Peyer's patch (tissue), 4 donors: Measurements from ENCODE around the gene ITPR1. TPM values are rescaled to one million over a fixed set of nuclear protein-coding genes. Genes with fewer than 3 reads are reported as not detected.
A peak's percentile ranks its signal among the peaks of the same experiment; 100 is the strongest.

Experiments
- DNase-seq, 3 donors: peaks; one replicate each; pipeline ENCODE4 v3.0.0-alpha.2; 2017 to 2019
- H3K27ac ChIP-seq, 4 donors: fragments of 200-600 bp; sonication (generic); one replicate each; pipeline ENCODE4 v1.5.1; 2016 to 2019
- H3K27me3 ChIP-seq, 2 donors: fragments of 200-600 bp; sonication (generic); one replicate each; pipeline ENCODE4 v1.5.1; 2019
- H3K36me3 ChIP-seq, 3 donors: fragments of 200-600 bp; sonication (generic); one replicate each; pipeline ENCODE4 v1.5.1; 2016 to 2019
- H3K4me1 ChIP-seq, 4 donors: fragments of 200-600 bp; sonication (generic); one replicate each; pipeline ENCODE4 v1.5.1; 2016 to 2019
- H3K4me3 ChIP-seq, 4 donors: fragments of 200-600 bp; sonication (generic); 1 replicate in 3 of 4; 2 replicates in 1 of 4; pipeline ENCODE4 v1.5.1; 2016 to 2019; ENCODE audit warnings: mild to moderate bottlenecking in 1 of 4
- H3K9me3 ChIP-seq, 4 donors: fragments of 200-600 bp; sonication (generic); one replicate each; pipeline ENCODE4 v1.5.1; 2016 to 2019; ENCODE audit warnings: mild to moderate bottlenecking in 1 of 4
- POLR2A ChIP-seq, 2 donors: fragments of 450-650 bp; IDR thresholded peaks; one replicate each; pipeline ENCODE4 v1.5.1; 2017; ENCODE audit warnings: antibody characterized with exemption in 2 of 2, mild to moderate bottlenecking in 2 of 2, moderate library complexity in 2 of 2
- total RNA-seq, 4 donors: library from RNA; depleted of rRNA; stranded (reverse); fragments of >200 nt; gene quantifications; one replicate each; pipeline ENCODE4 v1.1.0, GENCODE V29; 2016
- TF ChIP-seq, protein P1 (sequence below), 6 experiments: fragments of 450-650 bp in 4 of 6; fragments of 200-600 bp in 2 of 6; sonication (generic) in 1 of 6; IDR thresholded peaks; one replicate each; pipeline ENCODE4 v1.5.1; 2017 to 2019; ENCODE audit warnings: antibody characterized with exemption in 6 of 6, mild to moderate bottlenecking in 3 of 6, moderate library complexity in 1 of 6

ITPR1 gene
- total RNA-seq, 4 donors from 2014 or later = 13.3 to 142 (median 22.7) TPM

DNA sequence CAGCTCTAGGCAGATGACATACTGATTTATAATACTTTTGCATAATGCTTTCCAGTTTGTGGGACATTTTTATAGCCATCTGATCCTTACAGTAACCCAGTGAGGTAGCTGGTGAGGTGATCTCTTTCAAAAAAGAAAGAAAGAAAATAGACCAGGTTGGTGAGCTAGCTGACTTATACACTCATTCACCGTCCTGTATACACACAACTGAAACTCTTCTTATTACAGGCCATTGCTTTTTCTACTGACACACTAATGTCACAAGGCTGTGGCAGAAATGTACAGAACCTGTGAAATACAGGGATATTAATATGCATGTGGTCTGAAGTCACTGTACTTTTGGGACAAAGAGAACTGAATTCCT lies 335.9 kb downstream of the ITPR1 start:
- Histone ChIP-seq H3K9me3 (no peaks in the 10 kb centered on the region), H3K27ac (peak overlapping the region in 3 of 4 donors; percentile 11 to 89 (median 89)), H3K4me3 (no peak overlapping the region), H3K4me1 (peaks cover 14 to 52% (median 38%) of the 10 kb centered on the region in 4 donors), H3K27me3 (no peaks in the 10 kb centered on the region), H3K36me3 (no peaks in the 10 kb centered on the region)
- TF ChIP-seq POLR2A (IDR thresholded peaks at IDR 0.05) = no peak
- TF ChIP-seq, protein P1, sequence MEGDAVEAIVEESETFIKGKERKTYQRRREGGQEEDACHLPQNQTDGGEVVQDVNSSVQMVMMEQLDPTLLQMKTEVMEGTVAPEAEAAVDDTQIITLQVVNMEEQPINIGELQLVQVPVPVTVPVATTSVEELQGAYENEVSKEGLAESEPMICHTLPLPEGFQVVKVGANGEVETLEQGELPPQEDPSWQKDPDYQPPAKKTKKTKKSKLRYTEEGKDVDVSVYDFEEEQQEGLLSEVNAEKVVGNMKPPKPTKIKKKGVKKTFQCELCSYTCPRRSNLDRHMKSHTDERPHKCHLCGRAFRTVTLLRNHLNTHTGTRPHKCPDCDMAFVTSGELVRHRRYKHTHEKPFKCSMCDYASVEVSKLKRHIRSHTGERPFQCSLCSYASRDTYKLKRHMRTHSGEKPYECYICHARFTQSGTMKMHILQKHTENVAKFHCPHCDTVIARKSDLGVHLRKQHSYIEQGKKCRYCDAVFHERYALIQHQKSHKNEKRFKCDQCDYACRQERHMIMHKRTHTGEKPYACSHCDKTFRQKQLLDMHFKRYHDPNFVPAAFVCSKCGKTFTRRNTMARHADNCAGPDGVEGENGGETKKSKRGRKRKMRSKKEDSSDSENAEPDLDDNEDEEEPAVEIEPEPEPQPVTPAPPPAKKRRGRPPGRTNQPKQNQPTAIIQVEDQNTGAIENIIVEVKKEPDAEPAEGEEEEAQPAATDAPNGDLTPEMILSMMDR (IDR thresholded peaks at IDR 0.05) = no peak
- DNase-seq = no peak

DNA sequence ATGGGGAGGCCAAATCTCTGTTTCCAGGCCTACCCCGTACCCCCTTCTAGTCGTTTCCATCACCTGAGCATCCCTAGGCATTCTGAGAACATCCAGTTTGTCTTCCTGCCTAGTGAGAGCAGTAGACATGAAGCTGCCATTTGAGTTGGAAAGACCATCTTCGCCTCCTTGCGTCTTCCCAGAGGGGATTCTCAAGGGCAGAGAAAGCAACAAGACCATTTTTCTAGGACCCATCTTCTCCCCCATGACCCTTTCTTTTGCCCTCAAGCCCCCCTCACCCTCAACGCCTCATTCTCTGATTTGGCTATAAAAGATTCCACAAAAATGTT lies 337.4 kb downstream of the ITPR1 start:
- Histone ChIP-seq H3K27me3 (no peaks in the 10 kb centered on the region), H3K27ac (peak overlapping the region; percentile 52 to 76 (median 73)), H3K36me3 (no peaks in the 10 kb centered on the region), H3K9me3 (no peaks in the 10 kb centered on the region), H3K4me1 (peaks cover 8 to 36% (median 30%) of the 10 kb centered on the region in 4 donors), H3K4me3 (no peak overlapping the region)
- no peak for DNase-seq
- no peak for TF ChIP-seq POLR2A (IDR thresholded peaks at IDR 0.05)
- TF ChIP-seq, protein P1 (IDR thresholded peaks at IDR 0.05) = no peak

DNA sequence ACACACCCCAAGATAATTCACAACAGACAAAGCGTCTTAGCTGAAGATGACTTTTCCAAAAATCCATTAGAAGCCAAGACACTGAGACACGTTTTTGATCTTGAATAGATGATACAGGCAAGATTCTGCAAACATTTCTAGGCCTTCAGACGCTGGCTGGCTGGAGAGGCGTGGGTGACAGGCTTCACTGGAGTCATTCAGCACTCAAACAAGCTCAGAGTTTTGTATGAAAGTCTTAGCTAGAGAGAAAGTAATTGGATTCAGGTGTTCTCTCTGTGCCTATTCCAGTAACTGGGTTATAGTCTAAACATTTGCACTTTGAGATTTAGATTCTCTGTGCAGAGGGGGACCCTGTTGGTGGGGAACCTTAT lies 338.4 kb downstream of the ITPR1 start:
- Histone ChIP-seq H3K27ac (peak overlapping the region; percentile 3 to 76 (median 73)), H3K4me1 (peaks cover 6 to 26% (median 20%) of the 10 kb centered on the region in 4 donors), H3K27me3 (no peaks in the 10 kb centered on the region), H3K4me3 (peak overlapping the region in 1 of 4 donors; percentile 9), H3K9me3 (no peaks in the 10 kb centered on the region), H3K36me3 (no peaks in the 10 kb centered on the region)
- TF ChIP-seq, protein P1 (IDR thresholded peaks at IDR 0.05) = no peak
- TF ChIP-seq POLR2A (IDR thresholded peaks at IDR 0.05) = no peak
- no peak for DNase-seq

DNA sequence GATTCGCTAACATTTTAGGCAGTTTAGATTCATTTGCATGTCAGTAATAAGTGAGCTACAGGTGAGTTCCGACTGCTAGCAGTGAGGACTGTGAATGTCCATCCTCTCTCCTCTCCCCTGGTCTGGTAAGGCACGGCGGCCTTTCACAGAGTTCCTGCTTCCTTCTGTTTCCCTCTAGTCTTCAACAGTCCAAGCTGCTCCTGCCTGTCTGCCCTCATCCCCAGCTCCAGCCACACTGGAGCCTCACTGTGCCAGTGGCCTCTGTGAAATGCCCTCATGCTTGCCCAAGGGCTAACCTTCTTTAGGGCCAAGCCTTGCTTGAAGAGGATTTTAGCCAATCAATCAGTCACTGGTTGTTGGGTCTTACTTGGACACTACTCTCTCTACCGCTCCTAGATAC lies 340.3 kb downstream of the ITPR1 start:
- DNase-seq = no peak
- H3K27ac ChIP-seq = peak overlapping the region in 3 of 4 donors; percentile 2 to 43 (median 9)
- H3K4me3 ChIP-seq = no peak overlapping the region
- H3K27me3 ChIP-seq = no peaks in the 10 kb centered on the region
- peaks cover 0 to 14% (median 10%) of the 10 kb centered on the region in 4 donors for H3K4me1 ChIP-seq
- no peaks in the 10 kb centered on the region for H3K9me3 ChIP-seq
- no peaks in the 10 kb centered on the region for H3K36me3 ChIP-seq
- TF ChIP-seq, protein P1 (IDR thresholded peaks at IDR 0.05) = no peak
- no peak for TF ChIP-seq POLR2A (IDR thresholded peaks at IDR 0.05)

DNA sequence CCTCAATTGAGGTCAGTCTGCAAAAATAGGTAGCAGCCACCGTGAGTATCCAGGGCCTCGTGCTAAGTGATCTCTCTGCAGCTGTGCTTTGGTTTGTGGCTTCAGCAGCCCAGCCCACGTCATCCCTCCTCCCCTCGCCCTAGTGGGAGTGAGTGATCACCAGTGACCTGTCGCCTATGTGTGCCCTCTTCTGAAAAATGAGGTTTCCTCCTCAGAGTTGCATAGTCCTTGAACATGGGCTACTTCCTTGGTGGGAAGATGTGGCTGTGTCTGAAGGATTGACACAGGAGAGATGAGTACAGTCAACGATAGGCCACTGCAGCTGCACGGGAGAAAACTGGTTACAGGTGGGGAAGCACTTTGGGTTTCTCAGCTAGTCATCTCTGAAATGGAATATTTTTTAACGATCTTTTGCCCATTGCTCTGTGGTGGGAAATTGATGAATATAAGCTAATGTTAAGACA lies 341.3 kb downstream of the ITPR1 start:
- Histone ChIP-seq H3K4me1 (peaks cover 0 to 14% (median 7%) of the 10 kb centered on the region in 4 donors), H3K9me3 (no peaks in the 10 kb centered on the region), H3K27ac (peak overlapping the region in 3 of 4 donors; percentile 26 to 43 (median 40)), H3K27me3 (no peaks in the 10 kb centered on the region), H3K4me3 (no peak overlapping the region), H3K36me3 (no peaks in the 10 kb centered on the region)
- DNase-seq = peak in 2 of 3 donors; percentile 76 to 89
- TF ChIP-seq POLR2A (IDR thresholded peaks at IDR 0.05) = no peak
- TF ChIP-seq, protein P1 (IDR thresholded peaks at IDR 0.05) = no peak

DNA sequence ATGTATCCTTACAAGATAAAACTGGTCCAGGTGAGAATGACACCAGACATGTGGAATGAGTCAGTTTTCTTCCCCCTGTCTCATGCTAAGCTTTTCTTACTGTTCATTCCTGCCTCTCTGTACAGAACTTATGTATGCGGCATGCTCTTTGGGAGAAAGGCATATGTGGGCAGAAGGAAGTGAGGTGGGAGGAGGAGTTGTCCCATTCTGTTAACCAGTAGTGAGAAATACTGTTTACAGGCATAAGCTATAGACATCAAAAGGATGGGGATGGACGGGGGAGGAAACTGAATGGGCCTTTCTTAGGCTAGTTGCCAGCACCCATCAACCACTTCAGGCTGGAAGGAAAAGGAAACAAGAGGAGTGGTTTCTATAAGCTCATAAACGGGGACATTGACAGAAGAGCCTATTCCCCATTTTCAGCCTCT lies 342.5 kb downstream of the ITPR1 start:
- Histone ChIP-seq H3K4me3 (no peak overlapping the region), H3K4me1 (peaks cover 0 to 7% (median 5%) of the 10 kb centered on the region in 4 donors), H3K36me3 (no peaks in the 10 kb centered on the region), H3K27ac (no peak overlapping the region), H3K27me3 (no peaks in the 10 kb centered on the region), H3K9me3 (no peaks in the 10 kb centered on the region)
- TF ChIP-seq, protein P1 (IDR thresholded peaks at IDR 0.05) = no peak
- TF ChIP-seq POLR2A (IDR thresholded peaks at IDR 0.05) = no peak
- no peak for DNase-seq
